ENCODE data around the gene CYP27A1.
"Not testable (repeated sequence)": the region's sequence is repeated elsewhere in the genome, so short reads cannot be mapped to it uniquely, and the experiment has no call there.

CYP27A1 gene

DNA sequence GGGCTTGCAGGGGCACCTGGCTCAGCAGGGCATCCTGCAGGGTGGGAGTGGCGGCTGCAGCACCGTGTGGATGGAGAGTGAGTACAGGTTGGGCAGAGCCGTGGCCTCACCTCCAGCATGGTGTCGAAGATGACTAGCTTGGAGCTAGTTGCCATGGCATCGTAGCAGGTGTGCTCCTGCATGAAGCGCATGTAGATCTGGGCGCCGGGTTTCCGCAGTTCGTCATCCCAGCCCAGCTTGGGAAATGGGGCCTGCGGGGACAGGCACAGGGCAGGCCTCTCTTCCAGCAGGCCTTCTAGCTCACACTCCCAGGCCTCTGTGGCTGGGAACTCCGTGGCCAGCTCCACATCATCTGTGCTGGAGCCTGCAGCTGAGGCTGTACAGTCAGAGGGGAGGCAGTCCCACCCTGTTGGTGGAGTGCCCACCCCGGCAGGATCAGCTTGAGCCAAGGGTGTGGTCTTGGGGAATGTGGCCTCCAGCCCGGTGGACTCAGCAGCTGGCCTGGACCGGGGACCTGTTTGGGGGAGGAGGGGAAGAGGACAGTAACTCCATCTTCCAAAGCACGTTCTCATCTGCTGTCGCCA lies 48.0 kb downstream of the CYP27A1 start:
- Mint-ChIP-seq H3K27ac (no peak overlapping the region), H3K36me3 (no peaks in the 10 kb centered on the region), H3K9me3 (no peaks in the 10 kb centered on the region), H3K4me1 (no peaks in the 10 kb centered on the region), H3K4me3 (no peak overlapping the region)
- DNase-seq (ENCODE audit: low spot score in 2 of 2) (no peak), ATAC-seq (no peak)

DNA sequence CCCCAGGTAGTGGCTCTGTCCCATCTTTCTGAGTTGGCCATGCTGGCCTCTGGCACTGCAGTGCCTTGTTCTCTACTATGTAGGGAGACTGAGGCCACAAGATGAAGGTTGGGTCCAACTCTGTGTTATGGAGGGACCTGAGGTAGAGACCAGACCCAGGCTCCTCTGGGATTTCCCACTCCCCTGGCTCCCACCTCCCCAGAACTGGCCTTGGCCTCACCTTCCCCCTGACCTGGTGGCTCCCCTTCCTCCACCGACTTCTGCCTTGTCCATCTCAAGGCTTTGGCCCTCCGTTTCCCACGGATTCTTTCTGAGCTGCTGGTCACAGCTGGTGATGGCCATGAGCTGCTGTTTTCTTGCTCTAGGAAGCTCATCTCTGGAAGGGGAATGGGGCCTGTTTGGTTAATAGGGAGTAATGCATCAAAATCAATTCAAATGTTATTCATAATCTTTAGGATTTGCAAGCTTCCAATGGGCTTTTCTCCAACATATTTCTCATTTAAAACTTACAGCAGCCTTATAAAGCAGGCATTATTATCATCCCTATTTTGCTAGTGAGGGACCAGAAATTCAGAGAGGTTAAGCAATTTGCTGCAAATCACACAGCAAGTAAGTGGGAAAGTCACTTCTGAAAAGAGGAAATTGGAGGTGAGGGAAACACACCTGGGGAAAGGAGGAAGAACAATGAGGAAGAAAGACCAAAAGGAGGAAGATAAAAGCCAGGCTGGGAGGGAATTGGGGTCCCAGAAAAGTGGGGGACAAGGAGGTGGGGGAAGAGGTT lies 48.8 kb downstream of the CYP27A1 start:
- Mint-ChIP-seq H3K36me3 (no peaks in the 10 kb centered on the region), H3K4me3 (no peak overlapping the region), H3K9me3 (no peaks in the 10 kb centered on the region), H3K4me1 (no peaks in the 10 kb centered on the region), H3K27ac (no peak overlapping the region)
- ATAC-seq (no peak), DNase-seq (ENCODE audit: low spot score in 2 of 2) (no peak)

DNA sequence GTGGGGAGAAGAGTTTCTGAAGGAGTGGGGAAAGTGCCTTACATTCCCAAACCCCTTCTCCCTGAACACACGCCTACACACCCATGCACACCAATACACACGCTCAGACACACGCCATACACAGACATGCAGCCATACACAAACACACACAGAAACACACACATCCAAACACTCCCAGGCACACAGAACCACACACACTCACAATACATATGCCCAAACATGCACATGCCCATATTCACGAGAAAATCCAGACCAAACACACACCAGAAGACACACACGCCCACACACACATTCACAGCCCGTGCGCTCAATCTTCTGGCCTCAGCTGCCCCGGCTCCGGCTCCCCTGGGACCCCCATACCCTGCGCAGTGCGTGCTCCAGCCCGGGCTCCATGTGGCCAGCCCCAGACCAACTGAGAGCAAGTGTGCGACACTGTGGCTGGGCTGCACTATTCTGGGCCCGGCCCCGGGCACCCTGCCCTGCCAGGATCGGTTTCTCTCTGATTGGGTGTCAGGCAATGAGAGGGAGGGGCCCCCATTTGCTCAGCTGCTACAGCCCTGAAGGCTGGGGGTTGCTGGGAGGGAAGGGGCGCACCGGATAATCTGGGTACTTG lies 49.5 kb downstream of the CYP27A1 start, which contains the start of gene PRKAG3:
Gene PRKAG3 (minus strand): TSS at position 426 of the 613 bp plus-strand sequence.
- no peak within 1 kb of the TSS for H3K27ac Mint-ChIP-seq
- no peaks in the 10 kb centered on the region for H3K9me3 Mint-ChIP-seq
- no peak for ATAC-seq
- DNase-seq (ENCODE audit: low spot score in 2 of 2), result no peak
- no peaks in the 10 kb centered on the region for H3K4me1 Mint-ChIP-seq
- H3K4me3 Mint-ChIP-seq, result no peak within 1 kb of the TSS
- H3K36me3 Mint-ChIP-seq, result no peaks in the 10 kb centered on the region

DNA sequence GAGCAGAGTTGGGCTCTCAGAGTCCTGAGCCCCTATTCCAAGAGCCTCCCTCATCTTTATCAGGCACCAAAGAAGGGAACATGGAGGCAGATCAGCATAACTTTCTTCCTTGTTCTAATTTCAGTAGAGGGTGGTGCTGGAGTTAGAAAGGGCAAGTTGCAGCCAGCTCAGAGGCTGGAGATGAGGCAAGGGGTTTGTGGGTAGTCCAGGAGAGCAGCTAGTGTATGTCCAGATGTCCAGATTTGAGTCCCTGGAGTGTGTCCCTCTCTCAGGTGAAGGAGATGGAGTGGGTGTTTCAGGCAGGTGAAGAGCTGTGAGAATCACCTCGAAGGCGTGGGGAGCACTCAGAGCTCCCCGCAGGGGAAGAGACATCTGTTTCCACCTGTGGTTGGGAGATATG lies 50.1 kb downstream of the CYP27A1 start:
- no peak for DNase-seq (ENCODE audit: low spot score in 2 of 2)
- ATAC-seq, result no peak
- Mint-ChIP-seq H3K4me3 (no peak overlapping the region), H3K27ac (no peak overlapping the region), H3K9me3 (no peaks in the 10 kb centered on the region), H3K36me3 (no peaks in the 10 kb centered on the region), H3K4me1 (no peaks in the 10 kb centered on the region)

DNA sequence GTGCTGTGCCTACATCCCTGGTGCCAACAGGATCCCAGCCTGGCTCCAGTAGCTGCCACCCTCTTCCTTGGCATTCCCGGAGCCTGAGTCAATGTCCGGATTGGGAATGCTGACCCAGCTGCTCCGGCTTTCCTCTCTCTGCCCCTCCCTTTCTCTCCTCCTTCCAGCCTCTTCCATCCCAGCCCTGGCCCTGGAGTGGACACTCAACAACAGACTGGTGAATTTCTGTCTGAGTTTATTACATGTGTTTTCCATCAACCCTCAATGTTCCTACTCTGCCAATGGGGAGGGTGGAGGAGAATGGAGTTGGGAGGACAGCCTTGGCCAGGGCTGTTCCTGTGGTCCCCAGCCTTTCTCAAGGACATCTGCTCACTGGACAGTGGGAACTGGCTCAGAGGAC lies 50.6 kb downstream of the CYP27A1 start:
- no peaks in the 10 kb centered on the region for H3K36me3 Mint-ChIP-seq
- H3K4me3 Mint-ChIP-seq, result no peak overlapping the region
- ATAC-seq (no peak), DNase-seq (ENCODE audit: low spot score in 2 of 2) (no peak)
- peaks cover 1% of the 10 kb centered on the region for H3K9me3 Mint-ChIP-seq
- no peaks in the 10 kb centered on the region for H3K4me1 Mint-ChIP-seq
- no peak overlapping the region for H3K27ac Mint-ChIP-seq

DNA sequence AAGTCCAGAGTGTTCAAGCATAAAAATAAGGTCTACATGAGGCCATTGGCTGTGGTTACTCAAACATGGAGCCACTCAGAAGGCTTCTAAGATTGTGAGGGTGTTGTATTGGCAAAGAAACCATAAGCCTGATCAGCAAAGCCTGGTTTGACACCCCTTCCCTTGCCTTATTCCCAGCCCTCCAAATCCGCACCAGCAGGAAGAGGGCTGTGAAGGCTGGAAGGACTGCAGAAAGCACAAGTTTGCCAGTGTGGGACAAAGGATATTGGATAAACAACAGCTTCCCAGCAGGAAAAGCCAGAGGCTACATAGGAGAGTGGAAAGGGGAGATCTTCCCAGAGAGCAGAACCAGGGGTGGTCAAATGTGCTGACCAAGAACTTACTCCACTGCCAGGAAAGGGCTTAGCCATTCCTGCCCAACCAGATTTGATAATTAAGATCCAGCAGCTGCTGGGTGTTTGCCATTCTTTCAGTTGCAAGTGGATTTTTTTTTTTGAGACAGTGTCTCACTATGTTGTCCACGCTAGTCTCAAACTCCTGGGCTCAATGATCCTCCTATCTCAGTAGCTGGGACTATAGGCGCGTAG lies 51.2 kb downstream of the CYP27A1 start:
- Mint-ChIP-seq H3K27ac (no peak overlapping the region), H3K4me1 (no peaks in the 10 kb centered on the region), H3K36me3 (no peaks in the 10 kb centered on the region), H3K9me3 (peaks cover 7% of the 10 kb centered on the region), H3K4me3 (no peak overlapping the region)
- DNase-seq (ENCODE audit: low spot score in 2 of 2) (no peak), ATAC-seq (no peak)

DNA sequence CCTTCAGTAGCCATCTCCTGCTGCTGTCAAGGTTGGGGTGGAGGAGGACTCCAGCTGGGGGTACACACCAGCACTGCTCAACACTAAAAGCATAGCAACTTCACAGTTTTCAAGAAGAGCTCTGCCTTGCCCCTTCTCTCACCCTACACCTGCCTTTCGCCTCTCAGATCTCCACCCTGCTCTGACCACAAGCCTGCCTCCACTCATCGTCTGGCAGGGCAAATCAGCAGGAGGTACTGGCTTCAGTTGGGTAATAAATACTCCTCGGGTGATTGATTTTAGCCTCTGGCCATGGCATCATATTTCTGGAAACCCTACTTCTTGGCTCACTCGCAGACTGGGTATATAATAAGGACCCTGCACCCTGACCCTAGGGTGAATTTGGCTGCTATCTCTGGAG lies 52.7 kb downstream of the CYP27A1 start:
- no peak for DNase-seq (ENCODE audit: low spot score in 2 of 2)
- Mint-ChIP-seq H3K9me3 (peaks cover 7% of the 10 kb centered on the region), H3K4me3 (no peak overlapping the region), H3K36me3 (no peaks in the 10 kb centered on the region), H3K4me1 (no peaks in the 10 kb centered on the region), H3K27ac (no peak overlapping the region)
- no peak for ATAC-seq

DNA sequence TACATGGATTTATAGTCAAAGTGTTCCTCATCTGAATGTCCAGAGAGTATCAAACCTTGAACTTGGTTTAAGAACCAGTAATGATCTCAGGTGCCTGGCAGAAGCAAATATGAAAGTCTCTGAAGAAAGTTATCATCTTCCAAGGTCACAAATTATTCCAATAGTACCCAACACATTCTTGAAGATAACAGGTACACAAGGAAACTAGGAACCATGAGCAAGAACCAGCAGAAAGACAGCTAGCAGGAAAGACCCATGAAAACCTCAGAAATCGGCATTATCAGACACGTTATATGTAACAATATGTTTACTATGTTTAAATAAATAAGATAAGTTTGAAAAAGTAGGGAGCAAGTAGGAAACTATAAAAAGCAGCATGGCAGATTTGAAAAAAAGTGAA lies 55.5 kb downstream of the CYP27A1 start:
- H3K27ac Mint-ChIP-seq, result no peak overlapping the region
- H3K4me1 Mint-ChIP-seq, result no peaks in the 10 kb centered on the region
- DNase-seq (ENCODE audit: low spot score in 2 of 2), result no peak
- ATAC-seq, result no peak
- H3K9me3 Mint-ChIP-seq, result peaks cover 7% of the 10 kb centered on the region
- no peak overlapping the region for H3K4me3 Mint-ChIP-seq
- no peaks in the 10 kb centered on the region for H3K36me3 Mint-ChIP-seq

DNA sequence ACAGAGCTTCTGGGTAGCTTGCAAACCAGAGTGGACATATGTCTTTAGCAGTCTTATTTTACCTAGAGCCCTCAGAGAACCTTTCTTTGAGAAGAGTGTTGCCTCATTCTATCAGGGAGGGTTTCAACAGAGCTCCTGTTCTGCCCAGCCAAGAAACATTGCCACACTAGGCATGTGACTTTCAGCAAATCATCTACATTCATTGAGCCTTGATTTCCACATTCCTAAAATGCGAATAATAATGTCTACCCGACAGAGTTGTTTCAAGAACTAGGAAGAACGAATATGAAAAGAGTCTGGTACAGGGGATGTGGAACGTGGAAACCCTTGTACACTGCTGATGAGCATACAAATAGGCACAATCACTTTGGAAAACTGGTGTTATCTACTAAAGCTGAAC lies 57.5 kb downstream of the CYP27A1 start:
- H3K4me3 Mint-ChIP-seq, result no peak overlapping the region
- no peaks in the 10 kb centered on the region for H3K4me1 Mint-ChIP-seq
- no peaks in the 10 kb centered on the region for H3K36me3 Mint-ChIP-seq
- H3K9me3 Mint-ChIP-seq, result peaks cover 7% of the 10 kb centered on the region
- no peak for DNase-seq (ENCODE audit: low spot score in 2 of 2)
- H3K27ac Mint-ChIP-seq, result peak overlapping the region; percentile 5
- ATAC-seq, result no peak

DNA sequence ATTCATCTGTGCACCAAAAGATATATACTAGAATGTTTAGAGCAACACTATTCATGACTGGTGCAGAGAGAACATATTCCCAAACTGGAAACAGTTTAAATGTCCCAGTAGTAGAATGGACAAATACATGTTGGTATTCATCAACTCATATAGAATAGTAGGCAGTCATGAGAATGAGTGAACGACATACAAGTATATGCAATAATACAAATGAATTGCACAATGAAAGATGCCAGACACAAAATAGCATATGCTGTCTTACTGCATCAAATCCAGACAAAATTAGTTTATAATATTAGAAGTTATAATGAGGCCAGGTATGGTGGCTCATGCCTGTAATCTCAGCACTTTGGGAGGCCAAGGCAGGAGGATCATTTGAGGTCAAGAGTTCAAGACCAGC lies 57.9 kb downstream of the CYP27A1 start:
- no peak for ATAC-seq
- Mint-ChIP-seq H3K9me3 (peaks cover 7% of the 10 kb centered on the region), H3K36me3 (no peaks in the 10 kb centered on the region), H3K4me1 (no peaks in the 10 kb centered on the region), H3K27ac (no peak overlapping the region), H3K4me3 (no peak overlapping the region)
- DNase-seq (ENCODE audit: low spot score in 2 of 2), result no peak

DNA sequence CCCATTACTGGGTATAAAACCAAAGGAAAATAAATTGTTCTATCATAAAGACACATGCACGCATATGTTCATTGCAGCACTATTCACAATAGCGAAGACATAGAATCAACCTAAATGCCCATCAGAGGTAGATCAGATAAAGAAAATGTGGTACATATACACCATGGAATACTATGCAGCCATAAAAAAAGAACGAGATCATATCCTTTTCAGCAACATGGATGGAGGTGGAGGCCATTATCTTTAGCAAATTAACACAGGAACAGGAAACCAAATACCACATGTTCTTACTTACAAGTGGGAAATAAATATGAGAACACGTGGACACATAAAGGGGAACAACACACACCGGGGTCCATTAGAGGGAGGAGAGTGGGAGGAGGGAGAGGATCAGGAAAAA lies 62.4 kb downstream of the CYP27A1 start:
- not testable (repeated sequence) for H3K4me3 Mint-ChIP-seq; H3K9me3 Mint-ChIP-seq; H3K27ac Mint-ChIP-seq; DNase-seq (ENCODE audit: low spot score in 2 of 2); H3K4me1 Mint-ChIP-seq; ATAC-seq; H3K36me3 Mint-ChIP-seq

DNA sequence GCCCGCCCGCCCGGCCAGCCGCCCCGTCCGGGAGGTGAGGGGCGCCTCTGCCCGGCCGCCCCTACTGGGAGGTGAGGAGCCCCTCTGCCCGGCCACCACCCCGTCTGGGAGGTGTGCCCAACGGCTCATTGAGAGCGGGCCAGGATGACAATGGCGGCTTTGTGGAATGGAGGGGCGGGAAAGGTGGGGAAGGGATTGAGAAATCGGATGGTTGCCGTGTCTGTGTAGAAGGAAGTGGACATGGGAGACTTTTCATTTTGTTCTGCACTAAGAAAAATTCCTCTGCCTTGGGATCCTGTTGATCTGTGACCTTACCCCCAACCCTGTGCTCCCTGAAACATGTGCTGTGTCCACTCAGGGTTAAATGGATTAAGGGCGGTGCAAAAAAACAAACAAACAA lies 65.0 kb downstream of the CYP27A1 start:
- not testable (repeated sequence) for H3K27ac Mint-ChIP-seq; H3K4me1 Mint-ChIP-seq; H3K36me3 Mint-ChIP-seq; ATAC-seq; H3K4me3 Mint-ChIP-seq; DNase-seq (ENCODE audit: low spot score in 2 of 2); H3K9me3 Mint-ChIP-seq

DNA sequence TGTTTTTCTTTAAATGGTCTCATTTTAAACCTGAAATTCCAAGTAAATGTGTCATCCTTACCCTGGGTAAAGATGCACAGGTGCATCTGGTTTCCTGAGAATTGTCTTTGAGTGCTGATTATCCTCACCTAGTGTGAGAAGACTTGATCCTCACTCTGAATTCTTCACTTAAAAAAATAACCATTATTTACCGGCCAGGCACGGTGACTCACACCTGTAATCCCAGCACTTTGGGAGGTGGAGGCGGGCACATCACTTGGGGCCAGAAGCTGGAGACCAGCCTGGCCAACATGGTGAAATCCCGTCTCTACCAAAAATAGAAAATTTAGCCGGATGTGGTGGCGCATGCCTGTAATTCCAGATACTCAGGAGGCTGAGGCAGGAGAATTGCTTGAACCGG lies 67.8 kb downstream of the CYP27A1 start:
- DNase-seq (ENCODE audit: low spot score in 2 of 2), result no peak
- no peak overlapping the region for H3K27ac Mint-ChIP-seq
- no peaks in the 10 kb centered on the region for H3K4me1 Mint-ChIP-seq
- H3K9me3 Mint-ChIP-seq, result no peaks in the 10 kb centered on the region
- ATAC-seq, result no peak
- no peaks in the 10 kb centered on the region for H3K36me3 Mint-ChIP-seq
- no peak overlapping the region for H3K4me3 Mint-ChIP-seq

DNA sequence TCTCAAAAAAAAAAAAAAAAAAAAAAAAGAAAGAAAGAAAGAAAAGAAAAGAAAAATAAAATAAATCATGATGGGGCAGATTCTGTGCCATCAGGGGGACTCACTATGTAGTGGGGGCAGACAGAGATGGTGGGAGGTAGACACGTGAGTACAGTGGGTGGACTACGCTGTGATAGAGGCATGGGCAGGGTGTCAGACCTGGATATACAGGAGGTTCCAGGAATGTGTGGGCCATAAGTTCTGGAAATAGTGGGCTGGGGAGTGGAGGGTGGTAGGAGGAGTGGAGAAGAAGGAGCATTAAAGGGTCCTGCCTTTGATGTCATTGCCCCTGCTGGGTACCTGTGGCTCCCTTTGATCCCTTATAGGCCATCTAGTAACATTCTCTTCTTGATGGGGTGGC lies 68.8 kb downstream of the CYP27A1 start:
- H3K36me3 Mint-ChIP-seq, result no peaks in the 10 kb centered on the region
- H3K9me3 Mint-ChIP-seq, result no peaks in the 10 kb centered on the region
- H3K4me3 Mint-ChIP-seq, result no peak overlapping the region
- ATAC-seq (no peak), DNase-seq (ENCODE audit: low spot score in 2 of 2) (no peak)
- no peak overlapping the region for H3K27ac Mint-ChIP-seq
- H3K4me1 Mint-ChIP-seq, result no peaks in the 10 kb centered on the region

DNA sequence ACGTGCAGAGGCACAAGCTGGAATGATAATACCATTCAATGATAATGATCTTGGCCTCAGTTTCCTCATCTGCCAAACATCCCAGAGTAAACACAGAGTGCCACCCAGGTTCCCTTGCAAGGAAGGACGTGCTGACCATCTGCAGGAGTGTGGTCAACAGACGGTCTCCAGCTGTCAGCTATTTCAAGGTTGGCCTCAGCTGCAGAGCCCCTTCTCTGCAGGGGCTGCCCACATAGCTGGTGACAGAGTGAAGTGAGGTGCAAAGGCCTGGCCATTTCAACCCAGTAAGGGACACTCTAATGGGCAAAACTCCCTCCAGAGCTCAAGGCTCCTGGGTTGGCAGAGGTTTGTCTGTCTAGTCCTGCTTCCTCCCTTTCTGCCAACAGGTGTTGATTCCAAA lies 69.3 kb downstream of the CYP27A1 start:
- Mint-ChIP-seq H3K27ac (no peak overlapping the region), H3K4me1 (peaks cover 5% of the 10 kb centered on the region), H3K9me3 (no peaks in the 10 kb centered on the region), H3K36me3 (no peaks in the 10 kb centered on the region), H3K4me3 (no peak overlapping the region)
- ATAC-seq (no peak), DNase-seq (ENCODE audit: low spot score in 2 of 2) (no peak)
